Measurements from ENCODE around the gene ATP5MC3. TPM values are rescaled to one million over a fixed set of nuclear protein-coding genes. Genes with fewer than 3 reads are reported as not detected.

ATP5MC3 gene
- total RNA-seq, 4 donors from 2014 or later: 117 to 350 (median 187) TPM

- TF ChIP-seq CTCF (IDR thresholded peaks at IDR 0.05) (no peak), POLR2A (IDR thresholded peaks at IDR 0.05) (no peak)
Measured at GRCh38 chr2:175207741-175208438, 26.4 kb upstream of the ATP5MC3 start.

GRCh38 chr2:175206866-175207265 lies 25.4 kb upstream of the ATP5MC3 start:
- Histone ChIP-seq H3K4me3 (no peak overlapping the region), H3K9me3 (no peaks in the 10 kb centered on the region), H3K4me1 (no peaks in the 10 kb centered on the region), H3K36me3 (no peaks in the 10 kb centered on the region), H3K27ac (no peak overlapping the region), H3K27me3 (no peaks in the 10 kb centered on the region)
- no peak for DNase-seq
- no peak for TF ChIP-seq CTCF (IDR thresholded peaks at IDR 0.05)
- TF ChIP-seq POLR2A (IDR thresholded peaks at IDR 0.05): no peak

More at GRCh38 chr2:175207741-175208438, 26.4 kb upstream of the ATP5MC3 start:
- Histone ChIP-seq H3K27ac (no peak overlapping the region), H3K9me3 (no peaks in the 10 kb centered on the region), H3K4me3 (no peak overlapping the region), H3K36me3 (no peaks in the 10 kb centered on the region), H3K4me1 (no peaks in the 10 kb centered on the region), H3K27me3 (no peaks in the 10 kb centered on the region)
- DNase-seq: no peak

DNA sequence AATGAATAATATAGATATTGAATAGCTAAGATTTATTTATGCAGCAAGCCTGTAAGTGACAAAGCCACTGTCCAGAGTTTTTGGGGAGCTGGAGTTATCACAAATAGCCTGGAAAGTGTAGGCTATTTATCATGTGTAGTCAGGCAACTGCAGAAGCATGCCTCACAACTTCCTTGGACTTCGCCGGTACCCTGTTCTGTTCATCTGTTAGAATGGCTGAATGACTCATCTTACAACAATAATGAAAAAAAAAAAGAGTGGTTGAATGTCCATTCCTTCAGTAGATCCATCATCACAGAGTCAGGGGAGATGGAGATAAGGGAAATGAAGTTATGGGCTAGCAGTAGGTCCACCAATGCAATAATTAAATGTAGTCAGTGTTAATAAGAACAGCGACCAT lies 24.0 kb upstream of the ATP5MC3 start:
- Histone ChIP-seq H3K4me1 (no peaks in the 10 kb centered on the region), H3K27ac (no peak overlapping the region), H3K27me3 (no peaks in the 10 kb centered on the region), H3K9me3 (no peaks in the 10 kb centered on the region), H3K36me3 (no peaks in the 10 kb centered on the region), H3K4me3 (no peak overlapping the region)
- no peak for DNase-seq
- TF ChIP-seq POLR2A (IDR thresholded peaks at IDR 0.05) (no peak), CTCF (IDR thresholded peaks at IDR 0.05) (no peak)

DNA sequence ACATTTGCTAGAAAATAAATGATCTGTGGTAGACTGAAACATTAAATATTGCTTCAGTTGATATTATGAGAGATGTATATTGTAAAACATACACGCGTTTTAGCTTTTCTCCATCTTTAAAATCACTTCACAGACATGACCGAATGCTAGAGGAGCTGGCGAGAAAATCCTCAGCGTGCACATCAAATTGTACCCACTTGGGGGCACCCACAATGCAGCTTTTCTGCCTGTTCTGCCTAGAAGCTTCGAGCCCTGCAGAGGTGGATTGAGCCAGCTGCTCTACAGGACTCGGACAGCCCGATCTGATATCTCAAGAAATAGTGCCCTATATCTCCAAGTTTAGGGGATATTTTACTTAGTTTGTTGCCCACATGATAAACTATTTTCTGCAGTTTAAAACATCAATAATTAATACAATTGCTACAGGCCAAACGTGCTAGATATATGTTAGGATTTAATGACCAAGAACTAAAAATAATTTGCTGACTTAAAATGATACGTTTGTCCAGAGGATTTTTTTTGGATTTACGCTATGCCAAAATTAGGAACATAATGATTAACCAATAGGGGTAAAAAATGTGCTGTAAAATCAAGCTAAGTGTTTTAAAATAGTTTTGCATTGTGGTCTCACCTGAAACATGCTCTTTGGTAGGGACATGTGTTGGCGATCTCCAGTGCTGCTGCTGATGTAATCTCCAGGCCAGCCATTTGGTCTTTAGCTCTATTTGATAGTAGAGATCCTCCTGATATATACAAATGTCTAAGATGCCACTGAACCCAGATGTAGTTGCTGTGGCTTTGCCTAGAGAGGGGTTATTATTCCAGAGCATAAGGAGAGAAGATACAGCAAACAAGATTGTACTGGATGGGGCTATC lies 22.3 kb upstream of the ATP5MC3 start:
- TF ChIP-seq POLR2A (IDR thresholded peaks at IDR 0.05): no peak
- peak in 5 of 6 experiments; percentile 9 to 49 (median 43) for TF ChIP-seq CTCF (IDR thresholded peaks at IDR 0.05)
- no peak overlapping the region for H3K27ac ChIP-seq
- no peaks in the 10 kb centered on the region for H3K36me3 ChIP-seq
- no peaks in the 10 kb centered on the region for H3K4me1 ChIP-seq
- peak; percentile 31 to 59 (median 49) for DNase-seq
- H3K27me3 ChIP-seq: no peaks in the 10 kb centered on the region
- no peak overlapping the region for H3K4me3 ChIP-seq
- no peaks in the 10 kb centered on the region for H3K9me3 ChIP-seq

- no peak overlapping the region for H3K27ac ChIP-seq
- H3K4me1 ChIP-seq: no peaks in the 10 kb centered on the region
- DNase-seq: no peak
- TF ChIP-seq CTCF (IDR thresholded peaks at IDR 0.05) (no peak), POLR2A (IDR thresholded peaks at IDR 0.05) (no peak)
- no peaks in the 10 kb centered on the region for H3K27me3 ChIP-seq
- no peaks in the 10 kb centered on the region for H3K36me3 ChIP-seq
- no peak overlapping the region for H3K4me3 ChIP-seq
- H3K9me3 ChIP-seq: no peaks in the 10 kb centered on the region
Measured at GRCh38 chr2:175195012-175195411, 13.5 kb upstream of the ATP5MC3 start.

Data from Peyer's patch (tissue), 4 donors.